Upper lobe of left lung (tissue), 4 donors: ENCODE data around the gene AFTPH.

Experiments used
- CTCF ChIP-seq, 6 experiments: fragments of 450-650 bp in 4 of 6; fragments of 200-600 bp in 2 of 6; sonication (generic) in 2 of 6; IDR thresholded peaks; one replicate each; pipeline ENCODE4 v1.5.1; 2016 to 2019; ENCODE audit warnings: antibody characterized with exemption in 6 of 6
- POLR2A ChIP-seq, 4 donors: fragments of 450-650 bp; IDR thresholded peaks; one replicate each; pipeline ENCODE4 v1.5.1; 2016 to 2017; ENCODE audit warnings: antibody characterized with exemption in 4 of 4, mild to moderate bottlenecking in 2 of 4

DNA sequence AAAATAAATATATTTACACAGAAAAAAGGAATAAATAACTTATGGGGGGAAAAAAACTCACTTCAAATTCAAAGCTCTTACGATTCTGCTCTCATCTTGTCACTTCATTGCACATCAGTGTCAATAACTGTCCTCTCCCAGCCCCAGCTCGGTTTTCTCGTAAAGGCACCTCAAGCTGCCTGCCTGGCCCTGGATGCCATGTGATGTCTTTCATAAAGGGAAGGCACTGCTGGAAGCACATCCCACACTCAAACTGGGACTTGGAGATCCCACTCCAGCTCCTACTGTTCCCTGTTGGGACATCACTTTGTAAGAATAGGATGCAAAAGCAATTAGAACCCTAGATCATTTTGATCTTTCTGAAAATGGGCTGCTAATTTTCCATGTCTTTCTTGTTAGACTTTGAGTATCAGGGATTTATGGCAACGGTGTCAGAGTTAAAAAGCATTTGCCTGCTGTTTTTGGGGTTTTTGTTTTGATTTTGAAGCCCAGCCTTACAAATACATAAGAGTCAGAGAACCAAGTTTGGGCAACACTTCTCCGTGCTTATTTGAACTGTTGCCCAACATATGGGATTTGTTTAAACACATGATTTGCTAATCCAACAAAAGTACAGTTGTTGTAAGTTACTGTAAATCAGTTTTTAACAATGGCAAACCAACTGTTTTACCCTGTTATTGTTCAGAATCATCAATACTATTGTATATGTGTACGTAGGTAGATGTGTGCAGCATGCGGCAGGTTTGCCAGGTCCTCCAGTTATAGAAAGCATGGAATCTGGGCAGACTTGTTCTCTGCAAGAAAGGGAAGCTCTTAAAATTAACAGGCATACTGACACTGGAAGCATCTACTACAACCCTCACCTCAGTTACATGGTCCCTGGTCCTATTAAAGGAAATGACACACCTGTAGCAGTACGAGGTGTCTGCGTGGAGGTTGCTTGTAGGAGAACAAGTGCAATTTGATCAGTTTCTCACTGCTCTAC lies 109.0 kb downstream of the AFTPH start:
- TF ChIP-seq POLR2A (IDR thresholded peaks at IDR 0.05) (no peak), CTCF (IDR thresholded peaks at IDR 0.05) (no peak)
